GM23338 (cell line): ENCODE measurements around the gene SLC41A3. TPM values are rescaled to one million over a fixed set of nuclear protein-coding genes. Genes with fewer than 3 reads are reported as not detected.

ENCODE experiments used
- ATAC-seq: fragments of 200-7000 bp; cut with Tn5 transposase; 3 replicates; pipeline ENCODE4 v1.9.1; 2020
- DNase-seq: peaks from one replicate; pipeline ENCODE4 v3.0.0-alpha.2; 2015; ENCODE audit warnings: low spot score
- H2AFZ ChIP-seq: fragments of 200-600 bp; sonication (generic); 2 replicates; pipeline ENCODE4 v1.8.0; 2016; ENCODE audit warnings: antibody characterized with exemption, mild to moderate bottlenecking, moderate library complexity
- H3F3A ChIP-seq: fragments of 200-600 bp; sonication (generic); replicated peaks from 2 replicates; pipeline ENCODE4 v1.8.0; 2017; ENCODE audit warnings: antibody characterized with exemption, mixed run types, low read depth
- H3K27ac ChIP-seq: fragments of 200-600 bp; sonication (generic); 2 replicates; pipeline ENCODE4 v1.6.1; 2016; ENCODE audit warnings: low read depth
- H3K27me3 ChIP-seq: fragments of 200-600 bp; sonication (generic); 2 replicates; pipeline ENCODE4 v1.8.0; 2016; ENCODE audit warnings: mild to moderate bottlenecking, mixed run types, moderate library complexity; ENCODE audit not compliant: insufficient read depth
- H3K36me3 ChIP-seq: fragments of 200-600 bp; sonication (generic); 2 replicates; pipeline ENCODE4 v1.8.0; 2016; ENCODE audit warnings: mild to moderate bottlenecking; ENCODE audit not compliant: insufficient read depth
- H3K4me1 ChIP-seq: fragments of 200-600 bp; sonication (generic); 2 replicates; pipeline ENCODE4 v1.8.0; 2016; ENCODE audit warnings: mild to moderate bottlenecking, moderate library complexity; ENCODE audit not compliant: insufficient read depth
- H3K4me2 ChIP-seq: fragments of 200-600 bp; sonication (generic); 2 replicates; pipeline ENCODE4 v1.7.1; 2017; ENCODE audit warnings: mixed run types
- H3K4me3 ChIP-seq: fragments of 200-600 bp; sonication (generic); 2 replicates; pipeline ENCODE4 v1.6.1; 2016; ENCODE audit warnings: mixed run types
- H3K79me2 ChIP-seq: fragments of 200-600 bp; sonication (generic); replicated peaks from 2 replicates; pipeline ENCODE4 v1.8.0; 2017; ENCODE audit warnings: mild to moderate bottlenecking; ENCODE audit not compliant: insufficient read depth
- H3K9me2 ChIP-seq: fragments of 200-600 bp; sonication (generic); 2 replicates; pipeline ENCODE4 v1.8.0; 2017; ENCODE audit not compliant: insufficient read depth
- H4K20me1 ChIP-seq: fragments of 200-600 bp; sonication (generic); replicated peaks from 2 replicates; pipeline ENCODE4 v1.8.0; 2017; ENCODE audit warnings: mild to moderate bottlenecking; ENCODE audit not compliant: insufficient read depth
- H3K27ac Mint-ChIP-seq: 2 replicates; pipeline ENCODE4 v1.8.0; 2020; ENCODE audit warnings: inconsistent platforms, mild to moderate bottlenecking, moderate library complexity, mixed read lengths
- H3K27me3 Mint-ChIP-seq: 3 replicates; pipeline ENCODE4 v1.8.0; 2022; ENCODE audit warnings: low read depth, mild to moderate bottlenecking, moderate library complexity, mixed read lengths, inconsistent platforms; ENCODE audit not compliant: insufficient read depth, poor library complexity
- H3K36me3 Mint-ChIP-seq: 3 replicates; pipeline ENCODE4 v1.8.0; 2021; ENCODE audit warnings: low read depth, mild to moderate bottlenecking, inconsistent platforms, moderate library complexity, mixed read lengths
- H3K4me1 Mint-ChIP-seq: 3 replicates; pipeline ENCODE4 v1.8.0; 2020; ENCODE audit warnings: mild to moderate bottlenecking, inconsistent platforms, mixed read lengths
- H3K4me3 Mint-ChIP-seq: 3 replicates; pipeline ENCODE4 v1.8.0; 2021; ENCODE audit warnings: moderate library complexity, mild to moderate bottlenecking, inconsistent platforms, mixed read lengths
- H3K9me3 Mint-ChIP-seq: 3 replicates; pipeline ENCODE4 v1.8.0; 2020; ENCODE audit warnings: moderate library complexity, mild to moderate bottlenecking, inconsistent platforms, mixed read lengths
- EZH2phosphoT487 ChIP-seq: fragments of 200-600 bp; sonication (generic); IDR thresholded peaks from one replicate; pipeline ENCODE4 v1.8.1; 2018; ENCODE audit warnings: antibody characterized with exemption; ENCODE audit not compliant: unreplicated experiment
- JUNB ChIP-seq: IDR thresholded peaks from one replicate; pipeline ENCODE4 v1.6.1; 2016; ENCODE audit warnings: antibody characterized with exemption; ENCODE audit not compliant: unreplicated experiment
- NANOG ChIP-seq: IDR thresholded peaks from 2 replicates; pipeline ENCODE4 v1.6.1; 2016; ENCODE audit warnings: antibody characterized with exemption, borderline replicate concordance
- POLR2AphosphoS5 ChIP-seq: IDR thresholded peaks from 2 replicates; pipeline ENCODE4 v1.6.1; 2016; ENCODE audit warnings: antibody characterized with exemption, low read depth
- REST ChIP-seq: IDR thresholded peaks from one replicate; pipeline ENCODE4 v1.6.1; 2018; ENCODE audit warnings: antibody characterized with exemption; ENCODE audit not compliant: unreplicated experiment
- STAT1 ChIP-seq: IDR thresholded peaks from one replicate; pipeline ENCODE4 v1.6.1; 2016; ENCODE audit warnings: antibody characterized with exemption; ENCODE audit not compliant: unreplicated experiment
- ZNF331 ChIP-seq: fragments of 250-450 bp; sonication (Bioruptor Pico); IDR thresholded peaks from 2 replicates; pipeline ENCODE4 v1.5.0; 2020; ENCODE audit warnings: low read depth, mild to moderate bottlenecking, moderate library complexity
- polyA plus RNA-seq: library from polyadenylated mRNA; unstranded; fragments of >200 nt; fragmentation: Nextera tagmentation; extraction: Ambion mirVana; gene quantifications from 2 replicates; pipeline ENCODE4 v1.2.1, GENCODE V29; 2016
- total RNA-seq: library from RNA; depleted of rRNA; stranded (reverse); fragments of >200 nt; shearing (Covaris generic); gene quantifications from 2 replicates; pipeline ENCODE4 v1.2.3, GENCODE V29; 2014
- TF ChIP-seq, protein P1 (sequence below): IDR thresholded peaks from 2 replicates; pipeline ENCODE4 v1.6.1; 2016; ENCODE audit warnings: antibody characterized with exemption
- TF ChIP-seq, protein P2 (sequence below): fragments of 250-450 bp; sonication (Bioruptor Pico); IDR thresholded peaks from 2 replicates; pipeline ENCODE4 v1.5.0; 2020; ENCODE audit warnings: mild to moderate bottlenecking, moderate library complexity

SLC41A3 gene
- total and polyA plus RNA-seq, 2 experiments from 2014 or later: 12.1 to 29.8 TPM

DNA sequence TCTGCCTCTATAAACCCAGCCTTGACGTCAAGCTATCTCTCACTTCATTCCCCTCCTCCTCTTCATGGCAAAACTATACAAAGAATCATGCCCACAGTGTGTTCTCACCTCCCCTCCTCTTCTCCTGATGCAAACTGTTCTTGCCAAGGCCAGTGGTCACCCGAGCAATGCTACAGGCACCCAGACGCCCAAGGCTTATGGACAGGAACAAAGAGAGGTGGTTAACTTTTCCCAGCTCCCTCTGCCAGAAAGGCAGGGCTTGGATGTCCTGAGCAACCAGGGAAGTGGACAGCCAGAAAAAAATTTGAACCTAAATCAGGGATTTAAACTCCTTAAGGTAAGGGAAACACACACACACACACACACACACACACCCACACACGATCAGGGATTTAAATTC lies 5.1 kb downstream of the SLC41A3 start (continued):
- no peak for TF ChIP-seq REST

DNA sequence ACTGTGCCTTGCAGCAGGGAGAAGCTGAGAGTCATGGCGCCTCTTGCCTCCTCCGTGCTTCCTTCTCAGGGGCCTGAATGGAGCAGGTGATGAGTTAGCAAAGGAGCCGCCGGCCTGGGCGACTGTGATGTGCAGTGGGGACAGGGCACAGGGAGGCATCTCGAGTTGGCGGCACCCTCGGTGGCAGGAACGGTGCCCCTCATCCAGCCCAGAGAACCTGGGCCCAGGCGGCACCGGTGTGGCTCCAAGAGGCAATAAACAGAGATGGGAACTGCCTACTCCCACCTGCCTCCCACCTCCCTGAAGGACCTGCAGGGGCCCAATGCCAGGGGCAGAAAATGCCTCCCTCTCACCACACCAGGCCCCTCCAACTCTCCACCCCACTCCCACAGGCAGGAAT lies 6.2 kb downstream of the SLC41A3 start:
- no peak overlapping the region for H3K4me2 ChIP-seq
- no peak for DNase-seq
- no peaks in the 10 kb centered on the region for H3F3A ChIP-seq
- H3K4me1 ChIP-seq: no peaks in the 10 kb centered on the region
- Mint-ChIP-seq H3K4me1 (no peaks in the 10 kb centered on the region; the same call in 2 of the 3 replicates), H3K27me3 (no peaks in the 10 kb centered on the region), H3K27ac (no peak overlapping the region; the same call in 1 of the 2 replicates), H3K9me3 (no peaks in the 10 kb centered on the region; the same call in 2 of the 3 replicates), H3K4me3 (no peak overlapping the region), H3K36me3 (peaks cover 14% of the 10 kb centered on the region)
- 0 out of 2 replicates have a peak, but pooled peaks cover 3% of the 10 kb centered on the region for H3K79me2 ChIP-seq
- H3K27ac ChIP-seq: no peak overlapping the region
- no peaks in the 10 kb centered on the region for H4K20me1 ChIP-seq
- H3K27me3 ChIP-seq: no peaks in the 10 kb centered on the region
- no peak overlapping the region for H3K4me3 ChIP-seq
- no peak for ATAC-seq
- H3K36me3 ChIP-seq: no peaks in the 10 kb centered on the region
- TF ChIP-seq NANOG (no peak), JUNB (no peak), EZH2phosphoT487 (no peak), STAT1 (no peak), ZNF331 (CRISPR knock-in tag) (no peak), POLR2AphosphoS5 (no peak)
- TF ChIP-seq, protein P1, sequence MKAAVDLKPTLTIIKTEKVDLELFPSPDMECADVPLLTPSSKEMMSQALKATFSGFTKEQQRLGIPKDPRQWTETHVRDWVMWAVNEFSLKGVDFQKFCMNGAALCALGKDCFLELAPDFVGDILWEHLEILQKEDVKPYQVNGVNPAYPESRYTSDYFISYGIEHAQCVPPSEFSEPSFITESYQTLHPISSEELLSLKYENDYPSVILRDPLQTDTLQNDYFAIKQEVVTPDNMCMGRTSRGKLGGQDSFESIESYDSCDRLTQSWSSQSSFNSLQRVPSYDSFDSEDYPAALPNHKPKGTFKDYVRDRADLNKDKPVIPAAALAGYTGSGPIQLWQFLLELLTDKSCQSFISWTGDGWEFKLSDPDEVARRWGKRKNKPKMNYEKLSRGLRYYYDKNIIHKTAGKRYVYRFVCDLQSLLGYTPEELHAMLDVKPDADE: no peak
- TF ChIP-seq, protein P2, sequence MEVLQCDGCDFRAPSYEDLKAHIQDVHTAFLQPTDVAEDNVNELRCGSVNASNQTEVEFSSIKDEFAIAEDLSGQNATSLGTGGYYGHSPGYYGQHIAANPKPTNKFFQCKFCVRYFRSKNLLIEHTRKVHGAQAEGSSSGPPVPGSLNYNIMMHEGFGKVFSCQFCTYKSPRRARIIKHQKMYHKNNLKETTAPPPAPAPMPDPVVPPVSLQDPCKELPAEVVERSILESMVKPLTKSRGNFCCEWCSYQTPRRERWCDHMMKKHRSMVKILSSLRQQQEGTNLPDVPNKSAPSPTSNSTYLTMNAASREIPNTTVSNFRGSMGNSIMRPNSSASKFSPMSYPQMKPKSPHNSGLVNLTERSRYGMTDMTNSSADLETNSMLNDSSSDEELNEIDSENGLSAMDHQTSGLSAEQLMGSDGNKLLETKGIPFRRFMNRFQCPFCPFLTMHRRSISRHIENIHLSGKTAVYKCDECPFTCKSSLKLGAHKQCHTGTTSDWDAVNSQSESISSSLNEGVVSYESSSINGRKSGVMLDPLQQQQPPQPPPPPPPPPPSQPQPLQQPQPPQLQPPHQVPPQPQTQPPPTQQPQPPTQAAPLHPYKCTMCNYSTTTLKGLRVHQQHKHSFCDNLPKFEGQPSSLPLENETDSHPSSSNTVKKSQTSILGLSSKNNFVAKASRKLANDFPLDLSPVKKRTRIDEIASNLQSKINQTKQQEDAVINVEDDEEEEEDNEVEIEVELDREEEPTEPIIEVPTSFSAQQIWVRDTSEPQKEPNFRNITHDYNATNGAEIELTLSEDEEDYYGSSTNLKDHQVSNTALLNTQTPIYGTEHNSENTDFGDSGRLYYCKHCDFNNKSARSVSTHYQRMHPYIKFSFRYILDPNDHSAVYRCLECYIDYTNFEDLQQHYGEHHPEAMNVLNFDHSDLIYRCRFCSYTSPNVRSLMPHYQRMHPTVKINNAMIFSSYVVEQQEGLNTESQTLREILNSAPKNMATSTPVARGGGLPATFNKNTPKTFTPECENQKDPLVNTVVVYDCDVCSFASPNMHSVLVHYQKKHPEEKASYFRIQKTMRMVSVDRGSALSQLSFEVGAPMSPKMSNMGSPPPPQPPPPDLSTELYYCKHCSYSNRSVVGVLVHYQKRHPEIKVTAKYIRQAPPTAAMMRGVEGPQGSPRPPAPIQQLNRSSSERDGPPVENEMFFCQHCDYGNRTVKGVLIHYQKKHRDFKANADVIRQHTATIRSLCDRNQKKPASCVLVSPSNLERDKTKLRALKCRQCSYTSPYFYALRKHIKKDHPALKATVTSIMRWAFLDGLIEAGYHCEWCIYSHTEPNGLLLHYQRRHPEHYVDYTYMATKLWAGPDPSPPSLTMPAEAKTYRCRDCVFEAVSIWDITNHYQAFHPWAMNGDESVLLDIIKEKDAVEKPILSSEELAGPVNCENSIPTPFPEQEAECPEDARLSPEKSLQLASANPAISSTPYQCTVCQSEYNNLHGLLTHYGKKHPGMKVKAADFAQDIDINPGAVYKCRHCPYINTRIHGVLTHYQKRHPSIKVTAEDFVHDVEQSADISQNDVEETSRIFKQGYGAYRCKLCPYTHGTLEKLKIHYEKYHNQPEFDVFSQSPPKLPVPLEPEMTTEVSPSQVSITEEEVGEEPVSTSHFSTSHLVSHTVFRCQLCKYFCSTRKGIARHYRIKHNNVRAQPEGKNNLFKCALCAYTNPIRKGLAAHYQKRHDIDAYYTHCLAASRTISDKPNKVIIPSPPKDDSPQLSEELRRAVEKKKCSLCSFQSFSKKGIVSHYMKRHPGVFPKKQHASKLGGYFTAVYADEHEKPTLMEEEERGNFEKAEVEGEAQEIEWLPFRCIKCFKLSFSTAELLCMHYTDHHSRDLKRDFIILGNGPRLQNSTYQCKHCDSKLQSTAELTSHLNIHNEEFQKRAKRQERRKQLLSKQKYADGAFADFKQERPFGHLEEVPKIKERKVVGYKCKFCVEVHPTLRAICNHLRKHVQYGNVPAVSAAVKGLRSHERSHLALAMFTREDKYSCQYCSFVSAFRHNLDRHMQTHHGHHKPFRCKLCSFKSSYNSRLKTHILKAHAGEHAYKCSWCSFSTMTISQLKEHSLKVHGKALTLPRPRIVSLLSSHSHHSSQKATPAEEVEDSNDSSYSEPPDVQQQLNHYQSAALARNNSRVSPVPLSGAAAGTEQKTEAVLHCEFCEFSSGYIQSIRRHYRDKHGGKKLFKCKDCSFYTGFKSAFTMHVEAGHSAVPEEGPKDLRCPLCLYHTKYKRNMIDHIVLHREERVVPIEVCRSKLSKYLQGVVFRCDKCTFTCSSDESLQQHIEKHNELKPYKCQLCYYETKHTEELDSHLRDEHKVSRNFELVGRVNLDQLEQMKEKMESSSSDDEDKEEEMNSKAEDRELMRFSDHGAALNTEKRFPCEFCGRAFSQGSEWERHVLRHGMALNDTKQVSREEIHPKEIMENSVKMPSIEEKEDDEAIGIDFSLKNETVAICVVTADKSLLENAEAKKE (CRISPR knock-in tag): no peak
- no peaks in the 10 kb centered on the region for H3K9me2 ChIP-seq
- no peak overlapping the region for H2AFZ ChIP-seq
